ENCODE measurements around the gene GBGT1. TPM values are rescaled to one million over a fixed set of nuclear protein-coding genes. Genes with fewer than 3 reads are reported as not detected.

The GBGT1 gene
- total RNA-seq, 1 experiment from 2014 or later: 6.4 TPM

DNA sequence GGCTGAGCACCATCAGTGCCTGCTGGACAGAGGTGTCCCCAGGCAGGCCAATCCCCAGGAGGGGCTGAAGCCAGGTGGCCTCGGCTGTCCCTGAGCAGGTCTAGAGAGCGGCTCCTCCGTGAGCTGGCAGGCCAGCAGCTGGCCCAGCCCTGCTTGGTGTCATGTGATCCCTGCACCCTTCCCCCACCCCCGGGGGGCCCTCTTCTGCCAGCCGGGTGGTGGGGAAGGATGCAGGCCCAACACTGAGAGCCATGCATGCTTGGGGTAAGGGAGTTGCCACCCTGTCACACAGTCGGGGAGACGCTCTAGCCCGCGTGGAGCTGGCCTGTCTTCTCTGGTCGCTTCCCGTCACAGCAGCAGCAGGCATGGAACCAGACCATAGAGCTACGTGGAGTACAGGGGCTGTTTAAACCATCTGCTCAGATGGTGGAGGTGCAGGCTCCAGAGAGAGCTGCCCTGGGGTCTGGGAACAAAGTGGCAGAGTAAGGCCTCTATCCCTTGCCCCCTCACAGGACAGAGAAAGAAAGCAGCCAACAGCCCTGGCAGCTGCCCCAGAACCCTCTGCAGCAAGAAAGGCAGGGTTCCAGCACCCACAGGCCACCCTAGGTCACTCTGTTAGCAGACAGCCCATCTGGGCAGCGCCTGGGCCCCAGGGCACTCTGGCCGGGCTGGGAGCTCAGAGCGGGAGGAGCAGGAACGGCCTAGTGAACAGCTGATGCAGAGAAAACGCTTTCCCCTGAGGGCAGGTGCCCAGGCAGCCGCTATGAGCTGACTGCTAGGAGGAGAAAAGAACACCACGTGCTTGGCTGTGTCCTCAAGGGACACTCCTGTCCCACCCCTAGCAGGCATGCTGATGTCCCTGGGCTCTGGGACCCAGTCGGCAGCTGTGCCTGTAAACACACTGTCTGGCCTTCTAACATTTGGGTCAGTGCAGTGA is 49.5 kb downstream of the GBGT1 start:
- peak; percentile 55 for DNase-seq (ENCODE audit: low read depth)

DNA sequence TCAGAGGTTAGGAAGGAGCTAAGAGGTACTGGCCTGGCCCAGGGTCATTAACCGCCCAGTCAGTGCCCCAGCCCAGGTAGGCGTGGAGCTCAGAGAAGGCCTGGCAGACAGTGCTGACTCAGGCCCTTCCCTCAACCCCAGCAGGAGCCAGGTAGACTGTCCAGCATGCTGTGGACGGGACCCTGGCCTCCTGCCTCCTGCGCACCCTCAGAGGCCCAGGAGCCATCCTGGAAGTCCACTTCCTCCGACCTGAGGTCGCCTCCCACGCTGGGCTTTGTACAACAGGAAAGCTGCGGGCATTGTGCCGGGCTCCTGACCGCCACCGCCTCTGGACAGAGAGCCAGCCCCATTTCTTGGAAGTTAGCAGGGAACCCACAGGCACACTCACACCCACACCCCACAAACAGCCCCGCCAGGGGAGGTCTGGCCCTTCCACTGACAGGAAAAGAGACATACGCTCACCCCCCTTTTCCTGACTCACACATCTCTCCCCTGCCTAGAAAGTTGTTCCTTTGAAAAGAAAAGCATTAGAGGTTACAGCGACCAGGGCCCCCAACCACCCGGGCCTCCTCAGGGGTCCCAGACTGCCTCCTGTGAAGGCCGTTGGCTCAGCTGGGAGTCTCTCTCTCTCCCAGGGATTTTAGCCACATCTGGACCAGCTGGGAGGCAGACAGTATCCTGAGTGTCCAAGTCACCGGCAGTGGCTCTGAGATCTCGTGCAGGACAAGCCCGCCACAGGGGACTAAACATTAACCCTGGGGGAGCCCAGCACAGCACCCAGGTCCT is 50.4 kb downstream of the GBGT1 start:
- peak; percentile 73 for DNase-seq (ENCODE audit: low read depth)

DNA sequence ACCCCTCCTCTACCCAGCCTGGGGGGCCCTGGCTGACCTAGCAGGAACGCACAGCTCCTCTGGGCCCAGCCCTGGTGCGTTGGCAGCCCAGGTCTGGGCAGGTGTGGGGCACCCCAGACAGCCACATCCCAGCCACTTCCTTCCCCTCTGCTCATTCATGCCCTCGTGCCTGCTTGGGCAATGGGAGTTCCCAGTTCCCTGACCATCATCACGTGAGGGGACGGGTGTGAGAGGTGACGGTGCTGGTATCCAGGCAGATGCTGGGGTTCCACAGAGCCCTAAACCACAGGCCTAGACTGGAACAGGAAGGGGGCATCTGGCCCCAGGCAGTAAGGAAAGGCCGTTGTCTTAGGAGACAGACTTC is 51.1 kb downstream of the GBGT1 start:
- no peak for DNase-seq (ENCODE audit: low read depth)

DNA sequence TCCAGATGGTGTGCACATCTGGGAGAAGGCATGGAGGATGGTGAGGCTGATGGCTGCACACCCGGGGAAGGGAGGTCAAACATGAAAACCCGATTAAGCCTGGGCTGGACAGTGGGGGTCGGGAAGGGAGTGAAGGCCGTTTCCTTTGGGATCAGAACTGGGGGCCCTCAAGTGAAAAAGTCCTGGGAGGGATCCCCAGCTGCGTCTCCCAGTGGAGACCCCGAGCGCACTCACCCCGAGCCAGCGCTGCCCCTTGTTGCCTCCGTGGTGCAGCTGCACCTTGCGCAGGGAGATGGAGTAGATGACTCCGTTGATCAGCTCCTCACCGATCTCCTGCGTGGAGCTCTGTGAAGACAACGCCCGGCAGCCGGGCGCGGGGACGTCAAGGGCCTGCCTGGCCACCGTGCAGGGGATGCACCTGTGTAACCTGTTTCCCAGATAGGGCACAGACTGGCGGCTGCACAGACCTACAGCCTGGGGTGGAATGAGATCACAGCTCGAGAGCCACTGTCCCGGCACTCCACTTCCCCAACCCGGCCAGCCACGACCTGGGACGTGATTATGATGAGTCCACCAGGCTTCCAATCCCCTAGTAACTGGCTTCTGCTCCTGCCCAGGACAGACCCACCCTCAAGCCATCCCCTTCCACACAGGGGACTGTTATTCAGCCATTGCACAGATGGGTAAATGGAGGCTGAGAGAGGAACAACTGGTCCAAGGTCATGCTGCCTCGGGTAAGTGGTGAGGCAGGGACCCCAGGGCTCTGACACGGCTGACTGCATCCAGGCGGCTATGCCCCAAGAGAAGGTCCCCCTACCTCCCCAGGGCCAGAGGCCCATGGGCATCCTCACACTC is 51.7 kb downstream of the GBGT1 start:
- DNase-seq (ENCODE audit: low read depth): no peak

DNA sequence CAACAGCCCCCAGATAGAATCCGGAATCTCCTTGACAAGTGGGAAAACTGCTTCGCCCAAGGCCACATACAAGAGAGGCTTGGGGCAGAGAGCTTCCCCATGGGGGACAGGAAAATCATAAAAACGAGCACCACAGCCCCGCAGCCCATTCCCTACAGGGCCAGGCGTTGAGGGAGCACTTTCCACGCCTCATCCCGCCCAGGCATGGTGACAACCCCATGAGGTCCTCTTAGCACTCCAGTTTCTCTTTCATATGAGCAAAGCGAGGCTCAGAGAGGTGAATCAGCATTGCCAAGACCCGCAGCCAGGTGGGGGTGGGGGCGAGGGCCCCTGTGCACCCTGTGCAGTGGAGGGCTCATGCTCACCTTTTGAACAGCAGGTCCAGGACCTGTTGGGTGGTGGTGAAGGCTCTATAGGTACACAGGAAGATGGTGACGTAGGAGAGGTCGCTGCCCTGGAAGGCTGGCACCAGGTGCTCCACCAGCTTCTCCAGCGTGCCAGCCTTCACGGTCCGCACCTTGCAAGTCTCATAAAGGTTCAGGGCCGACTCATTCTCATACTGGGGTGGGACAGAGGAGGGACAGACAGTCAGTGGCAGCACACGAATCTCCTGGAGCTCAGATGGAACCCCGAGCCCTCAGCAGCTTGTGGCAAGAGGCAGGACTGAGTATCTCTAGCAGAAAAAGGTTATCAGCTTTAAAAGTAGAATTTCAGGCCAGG is 53.6 kb downstream of the GBGT1 start:
- no peak for DNase-seq (ENCODE audit: low read depth)

DNA sequence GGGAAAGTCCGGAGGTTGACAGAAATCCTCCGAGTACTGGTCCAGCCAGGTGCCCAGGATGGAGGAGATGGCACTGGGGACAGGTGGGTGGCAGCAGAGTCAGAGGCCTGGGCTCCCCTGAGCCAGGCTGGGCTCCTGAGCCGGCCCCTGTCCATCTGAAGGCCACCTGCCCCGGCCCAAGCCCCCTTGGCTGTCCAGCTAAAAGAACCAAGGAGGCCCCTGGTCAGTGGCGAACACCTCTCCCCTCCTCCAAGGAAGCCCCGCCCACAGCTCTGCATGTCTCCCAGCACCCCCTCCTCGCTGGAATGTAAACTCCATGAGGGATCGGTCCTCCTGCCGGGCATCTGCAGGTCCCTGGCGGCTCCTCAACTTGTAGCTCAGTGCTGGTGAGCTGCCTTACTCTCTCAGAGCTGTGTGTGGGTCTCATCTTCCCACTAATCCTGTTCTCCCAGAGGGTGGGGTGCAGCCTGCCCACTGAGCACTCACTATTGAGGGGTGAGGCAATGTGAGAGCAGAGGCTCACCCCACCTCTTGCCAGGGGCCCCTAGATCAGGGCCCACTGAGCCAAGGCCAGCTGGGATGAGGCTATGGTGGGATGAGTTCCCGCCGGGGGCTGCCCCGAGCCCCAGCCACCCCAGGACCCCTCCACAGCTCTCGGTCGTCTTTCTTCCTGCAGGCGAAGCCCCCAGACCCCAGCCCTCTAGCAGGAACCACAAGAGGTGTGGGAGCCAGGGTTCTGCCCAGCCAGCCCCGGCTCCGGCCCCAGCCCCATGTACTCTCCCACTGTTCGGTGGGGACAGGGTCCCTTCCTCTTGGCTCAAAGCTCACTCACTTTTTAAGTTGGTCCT is 54.7 kb downstream of the GBGT1 start:
- no peak for DNase-seq (ENCODE audit: low read depth)

DNA sequence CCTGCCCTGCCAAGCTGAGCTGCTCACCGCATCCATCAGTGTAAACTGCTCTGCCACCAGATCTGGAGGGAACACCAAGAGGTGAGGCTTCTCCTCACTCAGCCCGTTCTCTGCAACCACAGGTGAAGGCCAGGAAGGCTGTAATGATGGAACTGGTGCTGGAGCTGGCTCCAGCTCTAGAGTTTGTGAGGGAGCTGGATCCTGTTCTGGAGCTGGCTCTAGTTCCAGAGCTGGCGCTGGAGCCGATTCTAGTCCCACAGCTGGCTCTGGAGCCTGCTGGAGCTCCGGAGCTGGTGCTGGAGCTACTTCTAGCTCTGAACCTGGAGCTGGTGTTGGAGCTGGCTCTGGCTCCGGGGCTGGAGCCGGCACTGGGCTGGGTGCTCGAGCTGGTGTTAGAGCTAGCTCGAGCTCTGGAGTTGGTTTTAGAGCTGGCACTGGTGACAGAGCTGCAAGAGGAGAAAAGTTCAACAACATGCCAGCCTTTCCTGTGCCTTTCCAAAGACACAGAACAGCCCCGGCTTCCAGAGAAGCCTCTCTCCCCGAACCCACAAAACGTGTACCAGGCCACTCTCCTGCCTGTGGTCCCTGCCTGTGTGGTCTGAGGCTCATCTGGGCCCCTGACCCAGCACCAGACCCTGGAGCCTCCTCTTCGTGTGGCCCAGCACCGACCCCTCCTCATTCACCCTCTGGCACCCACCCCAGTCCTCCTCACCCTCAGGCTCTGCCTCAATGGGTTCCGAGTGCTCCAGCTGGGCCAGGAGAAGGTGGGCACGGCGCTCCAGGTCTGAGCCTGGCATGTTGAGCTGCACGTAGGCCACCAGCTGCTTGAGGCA is 55.5 kb downstream of the GBGT1 start:
- no peak for DNase-seq (ENCODE audit: low read depth)

DNA sequence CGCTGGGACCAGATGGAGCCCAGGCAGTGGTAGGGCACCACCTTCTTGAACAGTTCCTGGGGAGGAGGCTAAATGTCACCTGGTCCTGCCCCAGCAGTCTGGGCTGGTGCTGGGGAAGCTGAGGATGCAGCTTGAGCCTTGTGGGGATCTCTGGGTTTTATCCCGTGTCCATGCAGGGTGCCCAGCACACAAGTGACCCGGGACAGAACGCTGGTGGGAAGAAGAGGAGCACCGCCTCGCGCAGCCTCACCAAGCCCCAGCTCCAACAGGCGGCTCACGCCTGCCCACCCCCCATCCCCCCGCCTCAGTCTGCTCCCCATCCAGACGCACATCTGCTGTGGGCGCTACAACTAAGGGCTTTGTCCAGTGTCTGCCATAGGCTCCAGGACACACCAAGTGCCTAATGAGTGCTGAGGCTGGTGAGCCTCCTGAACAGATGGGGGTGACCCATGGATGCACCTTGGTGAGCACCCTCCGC is 56.4 kb downstream of the GBGT1 start:
- DNase-seq (ENCODE audit: low read depth): no peak

DNA sequence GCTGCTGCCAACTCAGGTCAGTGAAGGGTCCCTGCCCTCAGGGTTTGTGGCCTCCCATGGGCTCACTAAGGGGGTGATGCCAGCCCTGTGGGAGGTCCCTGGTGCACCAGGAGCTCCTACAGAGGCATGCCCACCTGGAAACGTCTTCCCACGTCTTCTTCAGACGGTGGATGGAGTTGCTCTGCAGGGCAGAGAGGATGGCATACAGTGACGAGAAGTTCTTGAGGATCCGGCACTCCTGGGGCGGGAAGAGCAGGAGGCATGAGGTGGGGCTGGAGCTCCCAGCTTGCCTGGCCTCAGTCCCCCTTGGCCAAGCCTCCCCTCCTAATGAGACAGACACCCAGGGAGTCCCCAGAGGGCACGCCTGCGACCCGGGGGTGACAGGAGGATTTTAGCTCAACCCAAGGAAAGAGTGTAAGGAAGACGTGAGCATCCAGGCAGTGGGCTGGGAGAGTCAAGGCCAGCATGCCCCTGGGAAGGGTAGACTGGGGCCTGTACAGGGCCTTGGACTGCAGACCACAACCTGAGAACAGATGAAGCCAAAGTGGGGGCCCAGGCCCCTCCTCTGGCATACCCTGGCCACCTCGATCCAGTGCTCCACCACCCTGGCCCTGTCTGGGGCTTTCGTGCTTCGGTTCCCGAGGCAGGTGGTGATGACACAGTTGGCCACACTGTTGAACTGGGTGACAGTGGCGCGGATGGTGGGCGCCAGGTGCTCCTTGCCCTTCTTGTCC is 57.0 kb downstream of the GBGT1 start:
- DNase-seq (ENCODE audit: low read depth): peak; percentile 2

DNA sequence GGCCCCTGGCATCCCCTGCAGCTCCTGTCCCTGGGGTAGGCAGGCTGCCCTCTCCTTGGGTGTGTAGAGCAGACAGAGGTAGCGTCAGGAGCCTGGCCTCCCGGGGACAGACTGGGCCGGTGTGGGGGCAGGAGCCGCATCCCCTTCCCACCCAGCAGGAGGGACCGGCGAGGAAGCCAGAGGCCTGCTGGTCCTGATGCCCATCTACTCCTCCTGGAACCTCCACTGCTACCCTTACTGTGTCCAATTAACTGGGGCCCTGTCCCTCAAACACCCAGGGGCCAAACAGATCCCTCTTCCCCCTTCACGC is 58.3 kb downstream of the GBGT1 start:
- DNase-seq (ENCODE audit: low read depth): no peak

DNA sequence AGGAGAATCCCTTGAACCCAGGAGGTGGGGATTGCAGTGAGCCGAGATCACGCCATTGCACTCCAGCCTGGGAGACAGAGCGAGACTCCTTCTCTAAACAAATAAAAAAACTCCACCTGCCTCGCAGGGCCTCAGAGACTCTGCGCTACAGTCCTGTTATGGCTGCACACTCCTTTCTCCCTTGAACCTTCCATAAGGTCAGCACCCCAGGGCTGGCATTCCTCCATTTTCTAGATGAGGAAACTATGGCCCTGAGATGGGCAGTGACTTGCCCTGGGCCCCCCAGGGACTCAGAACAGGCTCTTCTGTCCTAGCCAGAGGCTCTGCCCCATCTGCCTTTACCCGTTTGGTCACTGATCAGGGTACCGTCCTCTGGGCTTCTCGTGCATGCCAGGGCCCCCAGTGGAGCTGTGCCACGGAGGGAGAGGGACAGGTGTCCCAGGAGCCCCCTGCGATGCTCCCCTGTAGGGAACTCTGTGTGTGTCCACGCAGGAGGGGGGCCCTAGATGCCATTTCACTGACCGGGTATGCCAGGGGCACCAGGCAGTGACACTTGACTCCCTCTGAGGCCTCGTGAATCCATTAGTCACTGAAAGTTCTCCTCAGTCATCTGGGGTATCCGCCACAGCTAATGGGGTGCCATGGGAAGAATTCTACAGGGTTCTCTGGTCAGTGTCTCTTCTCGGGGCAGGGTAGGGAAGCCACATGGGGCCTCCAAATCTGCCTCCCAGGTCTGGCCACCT is 58.8 kb downstream of the GBGT1 start:
- DNase-seq (ENCODE audit: low read depth): peak; percentile 1

DNA sequence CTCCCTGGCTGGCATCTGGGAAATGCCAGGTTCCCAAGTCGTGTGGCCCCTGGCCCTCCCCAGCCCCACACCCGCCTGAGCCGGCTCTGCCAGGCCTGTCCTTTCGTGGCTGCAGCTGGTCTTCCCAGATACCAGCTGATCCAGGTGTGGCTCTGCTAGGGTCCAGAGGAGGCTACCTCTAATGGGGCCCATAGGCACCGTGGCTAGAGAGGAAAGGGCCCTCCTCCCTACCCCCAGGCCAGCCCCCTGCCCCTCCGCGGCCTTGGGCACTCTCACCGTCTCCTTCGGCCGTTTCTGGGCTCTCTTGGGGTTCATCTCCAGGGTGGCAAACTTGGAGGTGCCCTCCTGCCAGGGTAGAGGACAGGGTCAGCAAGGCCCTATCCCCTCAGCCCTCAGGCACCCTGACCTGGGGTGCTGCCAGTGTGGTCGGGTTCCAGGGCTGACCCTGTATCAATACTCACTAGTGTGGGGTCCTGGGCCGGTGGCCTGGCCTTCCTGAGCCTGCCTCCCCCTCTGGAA is 59.7 kb downstream of the GBGT1 start:
- peak; percentile 1 for DNase-seq (ENCODE audit: low read depth)

DNA sequence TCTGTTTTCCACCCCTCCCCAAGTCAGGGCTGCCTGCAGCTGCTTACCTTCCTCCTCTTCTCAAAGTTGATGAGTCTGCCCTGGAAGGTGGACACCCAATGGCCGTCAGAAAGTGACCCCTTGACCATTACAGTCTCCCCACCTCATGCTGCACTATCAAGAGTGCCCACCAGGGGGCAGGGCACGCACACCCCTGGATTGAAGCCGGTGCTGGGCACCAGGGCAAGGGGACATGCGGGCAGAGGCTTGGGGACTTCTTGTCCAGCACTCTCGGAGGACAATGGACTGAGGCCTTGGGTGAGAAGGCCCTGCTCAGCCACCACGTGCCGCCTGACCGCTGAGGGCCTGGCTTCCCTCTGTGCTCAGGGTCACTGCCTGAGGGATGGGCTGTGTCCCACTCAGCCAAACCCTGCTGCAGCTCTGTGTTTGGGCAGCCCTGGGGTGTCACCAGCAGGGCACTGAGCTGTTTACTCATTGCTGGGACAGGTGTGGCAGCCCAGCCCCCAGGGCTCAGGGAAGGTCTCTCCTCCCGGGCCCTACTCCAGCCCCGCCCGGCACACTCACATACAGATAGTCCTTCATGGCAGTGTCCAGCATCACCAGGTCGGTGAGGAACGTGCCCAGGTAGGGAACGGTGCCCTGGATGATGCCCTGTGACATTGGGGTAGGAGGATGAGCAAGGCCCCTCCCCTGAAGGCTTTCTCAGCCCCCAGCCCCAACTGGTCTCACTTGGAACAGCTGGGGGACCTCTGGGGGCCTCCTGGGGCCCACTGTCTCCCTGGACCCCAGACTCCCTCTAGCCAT is 60.3 kb downstream of the GBGT1 start:
- DNase-seq (ENCODE audit: low read depth): peak; percentile 50
